GM12878 (cell line): Measurements from ENCODE around the gene MAST4. TPM values are rescaled to one million over a fixed set of nuclear protein-coding genes. Genes with fewer than 3 reads are reported as not detected.

ENCODE experiments used
- ATAC-seq: fragments of 200-7000 bp; cut with Tn5 transposase; 3 replicates; pipeline ENCODE4 v1.9.1; 2020; ENCODE audit warnings: mild to moderate bottlenecking, moderate library complexity
- BruUV-seq: library from RNA; stranded (reverse); fragments of 400-500 nt; replicated peaks from 2 replicates; lab custom pipeline; 2021; lab: Mats Ljungman, UMichigan
- CTCF ChIA-PET: fragments of 300-600 bp; sonication (Branson Sonifier 250); formaldehyde crosslinking; extraction: SDS; loops from one replicate; lab custom pipeline; 2021; ENCODE audit warnings: inconsistent platforms; lab: Yijun Ruan, JAX
- POLR2A ChIA-PET: fragments of 350-600 bp; formaldehyde crosslinking; extraction: SDS; loops from one replicate; lab custom pipeline; 2021; ENCODE audit warnings: inconsistent platforms; lab: Charles Lee
- RAD21 ChIA-PET: fragments of 300-600 bp; sonication (Branson Sonifier 250); formaldehyde crosslinking; loops from one replicate; lab custom pipeline; 2023; ENCODE audit warnings: antibody characterized with exemption; ENCODE audit not compliant: unreplicated experiment; lab: Charles Lee
- SMC1A ChIA-PET: fragments of 300-600 bp; sonication (Branson Sonifier 250); formaldehyde crosslinking; loops from one replicate; lab custom pipeline; 2023; ENCODE audit not compliant: unreplicated experiment, uncharacterized antibody; lab: Charles Lee
- DNase-seq: peaks from one replicate; pipeline ENCODE4 v3.0.0-alpha.2; 2011; ENCODE audit warnings: low read depth, low spot score
- FAIRE-seq: peaks from 3 replicates; lab custom pipeline; 2011; peaks lifted over from hg19 to GRCh38; lab: Jason Lieb, UNC
- H2AFZ ChIP-seq: 2 replicates; pipeline ENCODE4 v1.6.0; 2011; ENCODE audit warnings: low read depth, low read length, control low read depth; ENCODE audit not compliant: control insufficient read depth
- H3K27ac ChIP-seq: 2 replicates; pipeline ENCODE4 v1.5.1; 2011; ENCODE audit warnings: control low read depth; ENCODE audit not compliant: control insufficient read depth, insufficient read depth
- H3K27me3 ChIP-seq, 2 experiments: replicated peaks in 1 of 2; 2 replicates each; pipeline versions ENCODE4 v1.6.0 to v1.6.1; 2011; ENCODE audit warnings: low read length in 1 of 2; ENCODE audit not compliant: control insufficient read depth in 2 of 2, insufficient read depth in 2 of 2
- H3K36me3 ChIP-seq, 2 experiments: 2 replicates each; pipeline ENCODE4 v1.5.1; 2011; ENCODE audit warnings: low read length in 1 of 2; ENCODE audit not compliant: control insufficient read depth in 2 of 2, insufficient read depth in 2 of 2
- H3K4me1 ChIP-seq: 2 replicates; pipeline ENCODE4 v1.6.1; 2011; ENCODE audit warnings: mild to moderate bottlenecking, low read length, moderate library complexity, mixed read lengths; ENCODE audit not compliant: control insufficient read depth, insufficient read depth
- H3K4me2 ChIP-seq: 2 replicates; pipeline ENCODE4 v1.6.0; 2011; ENCODE audit warnings: control low read depth; ENCODE audit not compliant: control insufficient read depth, insufficient read depth
- H3K4me3 ChIP-seq: fragments of 200-600 bp; sonication (generic); 2 replicates; pipeline ENCODE4 v1.5.1; 2016
- H3K79me2 ChIP-seq: 2 replicates; pipeline ENCODE4 v1.6.0; 2011; ENCODE audit warnings: low read length; ENCODE audit not compliant: control insufficient read depth, insufficient read depth
- H3K9ac ChIP-seq: 2 replicates; pipeline ENCODE4 v1.8.0; 2011; ENCODE audit warnings: low read length, control low read depth, mixed read lengths; ENCODE audit not compliant: control insufficient read depth, insufficient read depth
- H3K9me3 ChIP-seq: replicated peaks from 3 replicates; pipeline ENCODE4 v1.5.1; 2011; ENCODE audit warnings: mild to moderate bottlenecking, low read length; ENCODE audit not compliant: control insufficient read depth, insufficient read depth
- H4K20me1 ChIP-seq: 2 replicates; pipeline ENCODE4 v1.6.0; 2011; ENCODE audit not compliant: control insufficient read depth, insufficient read depth
- BMI1 ChIP-seq: fragments of 450-650 bp; IDR thresholded peaks from 2 replicates; pipeline ENCODE4 v1.6.1; 2016; ENCODE audit warnings: mild to moderate bottlenecking, moderate library complexity, borderline replicate concordance
- CUX1 ChIP-seq: IDR thresholded peaks from 2 replicates; pipeline ENCODE4 v1.6.1; 2012; ENCODE audit warnings: improper control_type of control experiment, low read depth, low read length; ENCODE audit not compliant: insufficient replicate concordance
- IRF4 ChIP-seq: IDR thresholded peaks from 2 replicates; pipeline ENCODE4 v1.6.1; 2011; ENCODE audit warnings: low read depth, low read length
- LARP7 ChIP-seq: fragments of 450-650 bp; IDR thresholded peaks from 2 replicates; pipeline ENCODE4 v1.6.1; 2017; ENCODE audit warnings: mild to moderate bottlenecking
- RAD21 ChIP-seq: IDR thresholded peaks from 2 replicates; pipeline ENCODE4 v1.6.1; 2011; ENCODE audit warnings: mild to moderate bottlenecking, low read depth, low read length, moderate library complexity; ENCODE audit not compliant: insufficient read depth
- ZNF622 ChIP-seq: fragments of 450-650 bp; IDR thresholded peaks from 2 replicates; pipeline ENCODE4 v1.6.1; 2017; ENCODE audit warnings: mild to moderate bottlenecking, inconsistent platforms
- ZSCAN29 ChIP-seq: fragments of 450-650 bp; IDR thresholded peaks from 2 replicates; pipeline ENCODE4 v1.6.1; 2017; ENCODE audit warnings: mild to moderate bottlenecking, moderate library complexity
- WGBS: methylation state at CpG from one replicate; pipeline ENCODE4 v1.1.6; 2016; ENCODE audit warnings: low lambda C conversion rate; ENCODE audit not compliant: insufficient replicate concordance, insufficient coverage; ENCODE audit errors: missing lambda C conversion rate; 5-methylcytosine and 5-hydroxymethylcytosine counted together
- in situ Hi-C: fragments of 300-500 bp; cut with MboI; formaldehyde crosslinking; loops from 9 replicates; pipeline ENCODE4 v1.14.3; 2018; ENCODE audit warnings: mixed read lengths
- intact Hi-C: fragments of 100-400 bp; cut with micrococcal nuclease; formaldehyde crosslinking; loops from one replicate; pipeline ENCODE4 v1.14.2; 2022; ENCODE audit not compliant: unreplicated experiment
- polyA plus RNA-seq, 11 experiments: library from polyadenylated mRNA; depleted of rRNA in 4 of 11; unstranded in 6 of 11; stranded (reverse) in 5 of 11; fragments of >200 nt; fragmentation: Nextera tagmentation in 4 of 11; fragmentation: Illumina TruSeq in 1 of 11; extraction: Ambion mirVana in 4 of 11; extraction: Trizol in 1 of 11; gene quantifications; 1 replicate in 1 of 11; 2 replicates in 10 of 11; pipeline versions ENCODE4 v1.2.1 to v1.2.3, GENCODE V29; 2011 to 2016; ENCODE audit warnings: inconsistent platforms in 2 of 11, missing spikeins in 2 of 11, low read depth in 1 of 11
- total RNA-seq, 4 experiments: library from RNA; depleted of rRNA in 3 of 4; stranded (reverse); fragments of >200 nt in 3 of 4; fragmentation: Illumina TruSeq in 1 of 4; extraction: Trizol in 1 of 4; gene quantifications; 2 replicates each; pipeline versions ENCODE4 v1.2.1 to v1.2.3, GENCODE V29; 2013 to 2021
- TF ChIP-seq, protein P1 (sequence below): IDR thresholded peaks from 2 replicates; pipeline ENCODE4 v1.6.1; 2012; ENCODE audit warnings: low read depth, low read length, improper control_type of control experiment
- TF ChIP-seq, protein P2 (sequence below): fragments of 450-650 bp; formaldehyde crosslinking; IDR thresholded peaks from 2 replicates; pipeline ENCODE4 v1.4.0; 2020; ENCODE audit warnings: mild to moderate bottlenecking, moderate library complexity
- TF ChIP-seq, protein P3 (sequence below): IDR thresholded peaks from 2 replicates; pipeline ENCODE4 v1.6.1; 2012; ENCODE audit warnings: low read depth, low read length, improper control_type of control experiment
- TF ChIP-seq, protein P4 (sequence below), 3 experiments: IDR thresholded peaks in 2 of 3; conservative IDR thresholded peaks in 1 of 3; 2 replicates each; pipeline ENCODE4 v1.5.1; 2011; ENCODE audit warnings: low read depth in 3 of 3, low read length in 3 of 3, mild to moderate bottlenecking in 3 of 3, control low read depth in 2 of 3, moderate library complexity in 2 of 3, inconsistent platforms in 1 of 3, mixed read lengths in 1 of 3; ENCODE audit not compliant: control insufficient read depth in 2 of 3, insufficient read depth in 1 of 3; ENCODE audit errors: extremely low read depth in 1 of 3

The MAST4 gene
- total and polyA plus RNA-seq, 10 of the 15 experiments (the other 5 are each of a cell fraction or from before 2014, with no cell fraction given): 0.02 to 1.6 (median 0.29) TPM; not detected in 1

DNA sequence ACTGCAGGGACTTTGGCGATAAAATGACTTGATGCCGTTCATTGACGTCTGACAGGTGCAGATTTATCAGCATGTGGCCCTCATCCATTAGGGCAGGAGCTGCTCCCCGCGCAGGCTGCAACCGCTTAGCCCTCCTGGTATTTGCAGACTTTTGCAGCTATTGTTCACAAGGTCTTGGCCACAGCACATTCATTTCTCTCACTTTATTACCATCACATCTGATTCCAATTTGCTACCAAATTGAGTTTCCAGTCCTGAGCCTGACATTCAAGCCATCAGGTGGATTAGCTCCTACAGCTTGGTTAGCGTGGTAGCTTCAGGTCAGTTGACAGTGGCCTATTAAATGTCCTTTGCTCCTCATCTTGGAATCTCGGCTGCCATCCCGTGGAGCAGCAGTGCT, 301.2 kb downstream of the MAST4 start:
- in situ Hi-C loops (no loop called here), intact Hi-C loops (no loop called here)
- FAIRE-seq: no peak
- 63% methylated on average over 9 of the region's 9 CpGs for WGBS
- Histone ChIP-seq H3K27me3 (no peaks in the 10 kb centered on the region), H3K4me3 (no peak overlapping the region), H3K4me1 (no peaks in the 10 kb centered on the region), H2AFZ (no peak overlapping the region), H3K79me2 (no peaks in the 10 kb centered on the region), H3K4me2 (no peak overlapping the region), H3K9ac (no peak overlapping the region), H3K27ac (no peak overlapping the region), H4K20me1 (no peaks in the 10 kb centered on the region), H3K9me3 (no peaks in the 10 kb centered on the region), H3K36me3 (no peaks in the 10 kb centered on the region)
- ATAC-seq: no peak
- CTCF ChIA-PET: interaction anchor here (0.9 kb wide), 1 partner anchor 591 kb away, joined by 3 read pairs; no protein-coding TSS in a partner anchor
- BruUV-seq: no TSS peak
- RAD21 ChIA-PET: no interaction called here
- SMC1A ChIA-PET: no interaction called here
- DNase-seq: no peak
- POLR2A ChIA-PET: no interaction called here
- TF ChIP-seq, protein P1, sequence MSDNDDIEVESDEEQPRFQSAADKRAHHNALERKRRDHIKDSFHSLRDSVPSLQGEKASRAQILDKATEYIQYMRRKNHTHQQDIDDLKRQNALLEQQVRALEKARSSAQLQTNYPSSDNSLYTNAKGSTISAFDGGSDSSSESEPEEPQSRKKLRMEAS: no peak
- TF ChIP-seq, protein P2, sequence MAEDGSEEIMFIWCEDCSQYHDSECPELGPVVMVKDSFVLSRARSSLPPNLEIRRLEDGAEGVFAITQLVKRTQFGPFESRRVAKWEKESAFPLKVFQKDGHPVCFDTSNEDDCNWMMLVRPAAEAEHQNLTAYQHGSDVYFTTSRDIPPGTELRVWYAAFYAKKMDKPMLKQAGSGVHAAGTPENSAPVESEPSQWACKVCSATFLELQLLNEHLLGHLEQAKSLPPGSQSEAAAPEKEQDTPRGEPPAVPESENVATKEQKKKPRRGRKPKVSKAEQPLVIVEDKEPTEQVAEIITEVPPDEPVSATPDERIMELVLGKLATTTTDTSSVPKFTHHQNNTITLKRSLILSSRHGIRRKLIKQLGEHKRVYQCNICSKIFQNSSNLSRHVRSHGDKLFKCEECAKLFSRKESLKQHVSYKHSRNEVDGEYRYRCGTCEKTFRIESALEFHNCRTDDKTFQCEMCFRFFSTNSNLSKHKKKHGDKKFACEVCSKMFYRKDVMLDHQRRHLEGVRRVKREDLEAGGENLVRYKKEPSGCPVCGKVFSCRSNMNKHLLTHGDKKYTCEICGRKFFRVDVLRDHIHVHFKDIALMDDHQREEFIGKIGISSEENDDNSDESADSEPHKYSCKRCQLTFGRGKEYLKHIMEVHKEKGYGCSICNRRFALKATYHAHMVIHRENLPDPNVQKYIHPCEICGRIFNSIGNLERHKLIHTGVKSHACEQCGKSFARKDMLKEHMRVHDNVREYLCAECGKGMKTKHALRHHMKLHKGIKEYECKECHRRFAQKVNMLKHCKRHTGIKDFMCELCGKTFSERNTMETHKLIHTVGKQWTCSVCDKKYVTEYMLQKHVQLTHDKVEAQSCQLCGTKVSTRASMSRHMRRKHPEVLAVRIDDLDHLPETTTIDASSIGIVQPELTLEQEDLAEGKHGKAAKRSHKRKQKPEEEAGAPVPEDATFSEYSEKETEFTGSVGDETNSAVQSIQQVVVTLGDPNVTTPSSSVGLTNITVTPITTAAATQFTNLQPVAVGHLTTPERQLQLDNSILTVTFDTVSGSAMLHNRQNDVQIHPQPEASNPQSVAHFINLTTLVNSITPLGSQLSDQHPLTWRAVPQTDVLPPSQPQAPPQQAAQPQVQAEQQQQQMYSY (CRISPR knock-in tag): no peak
- TF ChIP-seq ZSCAN29: no peak
- TF ChIP-seq, protein P3, sequence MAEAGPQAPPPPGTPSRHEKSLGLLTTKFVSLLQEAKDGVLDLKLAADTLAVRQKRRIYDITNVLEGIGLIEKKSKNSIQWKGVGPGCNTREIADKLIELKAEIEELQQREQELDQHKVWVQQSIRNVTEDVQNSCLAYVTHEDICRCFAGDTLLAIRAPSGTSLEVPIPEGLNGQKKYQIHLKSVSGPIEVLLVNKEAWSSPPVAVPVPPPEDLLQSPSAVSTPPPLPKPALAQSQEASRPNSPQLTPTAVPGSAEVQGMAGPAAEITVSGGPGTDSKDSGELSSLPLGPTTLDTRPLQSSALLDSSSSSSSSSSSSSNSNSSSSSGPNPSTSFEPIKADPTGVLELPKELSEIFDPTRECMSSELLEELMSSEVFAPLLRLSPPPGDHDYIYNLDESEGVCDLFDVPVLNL: no peak
- TF ChIP-seq ZNF622: no peak
- TF ChIP-seq CUX1: no peak
- no peak for TF ChIP-seq BMI1
- TF ChIP-seq IRF4: no peak
- TF ChIP-seq, protein P4, sequence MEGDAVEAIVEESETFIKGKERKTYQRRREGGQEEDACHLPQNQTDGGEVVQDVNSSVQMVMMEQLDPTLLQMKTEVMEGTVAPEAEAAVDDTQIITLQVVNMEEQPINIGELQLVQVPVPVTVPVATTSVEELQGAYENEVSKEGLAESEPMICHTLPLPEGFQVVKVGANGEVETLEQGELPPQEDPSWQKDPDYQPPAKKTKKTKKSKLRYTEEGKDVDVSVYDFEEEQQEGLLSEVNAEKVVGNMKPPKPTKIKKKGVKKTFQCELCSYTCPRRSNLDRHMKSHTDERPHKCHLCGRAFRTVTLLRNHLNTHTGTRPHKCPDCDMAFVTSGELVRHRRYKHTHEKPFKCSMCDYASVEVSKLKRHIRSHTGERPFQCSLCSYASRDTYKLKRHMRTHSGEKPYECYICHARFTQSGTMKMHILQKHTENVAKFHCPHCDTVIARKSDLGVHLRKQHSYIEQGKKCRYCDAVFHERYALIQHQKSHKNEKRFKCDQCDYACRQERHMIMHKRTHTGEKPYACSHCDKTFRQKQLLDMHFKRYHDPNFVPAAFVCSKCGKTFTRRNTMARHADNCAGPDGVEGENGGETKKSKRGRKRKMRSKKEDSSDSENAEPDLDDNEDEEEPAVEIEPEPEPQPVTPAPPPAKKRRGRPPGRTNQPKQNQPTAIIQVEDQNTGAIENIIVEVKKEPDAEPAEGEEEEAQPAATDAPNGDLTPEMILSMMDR (IDR thresholded peaks at IDR 0.05 in 2 of 3, conservative IDR thresholded peaks at IDR 0.05 in 1 of 3; ENCODE audit: control insufficient read depth in 2 of 3, extremely low read depth in 1 of 3, insufficient read depth in 1 of 3, low read depth in 3 of 3, low read length in 3 of 3): no peak
- no peak for TF ChIP-seq RAD21
- no peak for TF ChIP-seq LARP7
